Right atrium auricular region (tissue), 2 donors: ENCODE measurements around the gene FAF2. TPM values are rescaled to one million over a fixed set of nuclear protein-coding genes. Genes with fewer than 3 reads are reported as not detected.

ENCODE experiments used
- DNase-seq: peaks from one replicate; pipeline ENCODE4 v3.0.0-alpha.2; 2019; ENCODE audit warnings: low spot score
- H3K27ac ChIP-seq, 2 donors: fragments of 200-600 bp; sonication (generic); 1 replicate in 1 of 2; 2 replicates in 1 of 2; pipeline ENCODE4 v1.5.1; 2016 to 2019
- H3K27me3 ChIP-seq, 2 donors: fragments of 200-600 bp; sonication (generic); one replicate each; pipeline versions ENCODE4 v1.5.1 to v1.6.0; 2017 to 2019
- H3K36me3 ChIP-seq: fragments of 200-600 bp; sonication (generic); one replicate; pipeline ENCODE4 v1.5.1; 2016
- H3K4me1 ChIP-seq, 2 donors: fragments of 200-600 bp; sonication (generic); one replicate each; pipeline versions ENCODE4 v1.5.1 to v1.6.0; 2017 to 2019
- H3K4me3 ChIP-seq, 2 donors: fragments of 200-600 bp; sonication (generic); 1 replicate in 1 of 2; 2 replicates in 1 of 2; pipeline ENCODE4 v1.5.1; 2017 to 2019; ENCODE audit warnings: mild to moderate bottlenecking in 1 of 2, moderate library complexity in 1 of 2
- H3K9me3 ChIP-seq, 2 donors: fragments of 200-600 bp; sonication (generic); one replicate each; pipeline ENCODE4 v1.5.1; 2019
- total RNA-seq, 2 donors: library from RNA; depleted of rRNA; stranded (reverse); fragments of >200 nt; gene quantifications; one replicate each; pipeline ENCODE4 v1.1.0, GENCODE V29; 2016
- TF ChIP-seq, protein P1 (sequence below), 2 donors: fragments of 200-600 bp; sonication (generic); IDR thresholded peaks; one replicate each; pipeline ENCODE4 v1.5.1; 2019; ENCODE audit warnings: antibody characterized with exemption in 2 of 2

FAF2 gene
- total RNA-seq, 2 donors from 2014 or later: 14.4 to 19.5 TPM

DNA sequence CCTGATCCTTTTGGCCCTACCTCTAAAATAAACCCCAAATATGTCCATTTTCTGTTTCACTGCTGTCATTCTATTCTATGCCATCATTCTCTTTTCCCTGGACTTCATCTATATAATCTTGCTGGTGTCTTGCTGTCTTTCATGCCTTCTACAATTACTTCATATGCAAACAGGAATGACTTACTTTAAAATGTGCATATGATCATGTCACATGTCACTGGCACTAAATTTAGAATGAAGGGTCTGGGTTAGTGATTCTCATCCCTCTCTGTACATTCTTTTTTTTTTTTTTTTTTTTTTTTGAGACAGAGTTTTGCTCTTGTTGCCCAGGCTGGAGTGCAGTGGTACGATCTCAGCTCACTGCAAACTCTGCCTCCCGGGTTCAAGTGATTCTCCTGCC, 22.9 kb downstream of the FAF2 start:
- peaks cover 0 to 14% of the 10 kb centered on the region in 2 donors for H3K4me1 ChIP-seq
- H3K27ac ChIP-seq: no peak overlapping the region
- H3K27me3 ChIP-seq: no peaks in the 10 kb centered on the region
- no peak for DNase-seq
- TF ChIP-seq, protein P1, sequence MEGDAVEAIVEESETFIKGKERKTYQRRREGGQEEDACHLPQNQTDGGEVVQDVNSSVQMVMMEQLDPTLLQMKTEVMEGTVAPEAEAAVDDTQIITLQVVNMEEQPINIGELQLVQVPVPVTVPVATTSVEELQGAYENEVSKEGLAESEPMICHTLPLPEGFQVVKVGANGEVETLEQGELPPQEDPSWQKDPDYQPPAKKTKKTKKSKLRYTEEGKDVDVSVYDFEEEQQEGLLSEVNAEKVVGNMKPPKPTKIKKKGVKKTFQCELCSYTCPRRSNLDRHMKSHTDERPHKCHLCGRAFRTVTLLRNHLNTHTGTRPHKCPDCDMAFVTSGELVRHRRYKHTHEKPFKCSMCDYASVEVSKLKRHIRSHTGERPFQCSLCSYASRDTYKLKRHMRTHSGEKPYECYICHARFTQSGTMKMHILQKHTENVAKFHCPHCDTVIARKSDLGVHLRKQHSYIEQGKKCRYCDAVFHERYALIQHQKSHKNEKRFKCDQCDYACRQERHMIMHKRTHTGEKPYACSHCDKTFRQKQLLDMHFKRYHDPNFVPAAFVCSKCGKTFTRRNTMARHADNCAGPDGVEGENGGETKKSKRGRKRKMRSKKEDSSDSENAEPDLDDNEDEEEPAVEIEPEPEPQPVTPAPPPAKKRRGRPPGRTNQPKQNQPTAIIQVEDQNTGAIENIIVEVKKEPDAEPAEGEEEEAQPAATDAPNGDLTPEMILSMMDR (IDR thresholded peaks at IDR 0.05): no peak
- H3K9me3 ChIP-seq: peaks cover 0 to 6% of the 10 kb centered on the region in 2 donors
- H3K36me3 ChIP-seq: no peaks in the 10 kb centered on the region
- no peak overlapping the region for H3K4me3 ChIP-seq

DNA sequence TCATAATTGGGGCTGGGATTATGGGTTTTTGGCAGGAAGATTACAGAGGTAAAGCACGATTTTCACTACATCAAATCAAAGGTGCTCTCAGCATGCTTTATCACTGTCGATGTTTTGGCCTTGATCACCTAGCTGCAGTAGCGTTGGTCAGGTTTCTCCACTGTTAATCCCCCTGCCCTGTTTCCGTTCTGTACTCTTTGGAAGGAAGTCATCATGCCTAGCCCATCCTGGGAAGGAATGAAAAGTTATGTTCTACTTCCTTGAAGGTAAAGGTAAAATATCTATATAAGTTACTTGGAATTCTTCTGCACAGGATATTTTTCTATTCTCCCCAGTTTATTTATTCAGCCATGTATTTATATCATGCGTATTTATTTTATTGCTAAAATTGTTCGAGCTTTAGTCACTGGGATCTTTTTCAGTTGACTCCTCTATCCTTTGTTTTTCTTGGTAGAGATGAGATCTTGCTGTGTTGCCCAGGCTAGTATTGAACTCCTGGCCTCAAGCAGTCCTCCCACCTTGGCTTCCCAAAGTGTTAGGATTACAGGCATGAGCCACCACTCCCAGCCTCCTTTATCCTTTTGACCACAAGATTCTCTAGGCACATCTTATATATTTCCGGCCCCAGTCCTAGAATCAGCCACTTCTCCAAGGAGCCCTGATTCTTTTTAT, 25.3 kb downstream of the FAF2 start:
- Histone ChIP-seq H3K9me3 (peaks cover 0 to 6% of the 10 kb centered on the region in 2 donors), H3K36me3 (no peaks in the 10 kb centered on the region), H3K4me1 (no peaks in the 10 kb centered on the region), H3K27me3 (no peaks in the 10 kb centered on the region), H3K27ac (no peak overlapping the region), H3K4me3 (no peak overlapping the region)
- DNase-seq: no peak
- TF ChIP-seq, protein P1 (IDR thresholded peaks at IDR 0.05): no peak

DNA sequence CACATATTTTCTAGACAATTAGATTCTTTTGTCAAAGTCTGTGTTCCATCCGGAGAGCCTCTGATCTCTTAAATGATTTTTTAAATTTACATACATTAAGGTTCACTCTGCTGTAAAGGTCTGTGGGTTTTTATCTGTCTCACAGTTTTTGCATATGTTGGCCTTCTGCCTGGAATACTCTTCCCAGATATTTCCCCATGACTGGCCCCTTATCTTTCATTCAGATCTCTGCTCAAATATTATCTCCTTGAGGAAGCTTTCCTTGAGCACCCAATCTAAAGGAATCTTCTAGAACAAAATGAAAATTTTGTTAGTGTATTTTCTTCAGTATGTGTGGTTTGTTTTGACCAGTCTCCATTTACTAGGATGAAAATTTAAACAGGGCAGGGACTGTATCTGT, 26.3 kb downstream of the FAF2 start:
- TF ChIP-seq, protein P1 (IDR thresholded peaks at IDR 0.05): no peak
- no peaks in the 10 kb centered on the region for H3K36me3 ChIP-seq
- peaks cover 0 to 6% of the 10 kb centered on the region in 2 donors for H3K9me3 ChIP-seq
- H3K4me1 ChIP-seq: no peaks in the 10 kb centered on the region
- no peak overlapping the region for H3K27ac ChIP-seq
- DNase-seq: no peak
- no peaks in the 10 kb centered on the region for H3K27me3 ChIP-seq
- H3K4me3 ChIP-seq: no peak overlapping the region

DNA sequence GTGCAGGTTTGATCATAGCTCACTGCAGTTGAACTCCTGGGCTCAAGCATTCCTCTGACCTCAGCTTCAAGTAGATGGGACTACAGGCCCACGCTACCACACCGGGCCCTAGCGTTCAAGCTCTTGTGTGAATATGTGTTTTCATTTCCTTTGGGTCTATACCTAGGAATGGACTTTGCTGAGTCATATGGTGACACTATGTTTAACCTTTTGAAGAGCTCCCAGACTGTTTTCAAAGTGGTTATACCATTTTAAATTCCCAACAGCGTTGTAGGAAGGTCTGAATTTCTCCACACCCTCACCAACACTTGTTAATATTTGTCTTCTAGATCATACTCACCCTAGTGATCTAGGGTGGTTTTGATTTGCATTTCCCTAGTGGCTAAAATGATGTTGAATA, 33.5 kb downstream of the FAF2 start:
- Histone ChIP-seq H3K9me3 (no peaks in the 10 kb centered on the region), H3K4me3 (no peak overlapping the region), H3K36me3 (peaks cover 14% of the 10 kb centered on the region), H3K27me3 (no peaks in the 10 kb centered on the region), H3K4me1 (no peaks in the 10 kb centered on the region), H3K27ac (no peak overlapping the region)
- TF ChIP-seq, protein P1 (IDR thresholded peaks at IDR 0.05): no peak
- DNase-seq: no peak

DNA sequence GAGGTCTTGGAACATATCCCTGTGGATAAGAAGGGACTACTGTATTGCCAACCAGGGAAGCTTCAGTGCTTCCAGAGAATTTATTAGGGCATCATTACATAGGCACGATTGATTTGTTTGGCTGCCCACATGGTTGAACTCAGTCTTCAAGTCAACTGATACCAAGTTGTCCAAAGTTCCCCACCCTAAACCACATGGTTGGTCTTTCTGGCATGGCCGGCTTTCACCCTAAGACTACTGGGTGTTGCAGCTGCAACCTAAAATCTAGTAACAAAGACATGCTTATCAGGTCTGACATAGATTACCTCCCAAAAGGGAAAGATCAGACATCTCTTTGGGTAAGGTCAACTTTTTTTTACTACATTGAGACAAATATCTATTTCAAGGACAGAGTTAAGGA, 37.0 kb downstream of the FAF2 start:
- H3K4me3 ChIP-seq: no peak overlapping the region
- no peak for DNase-seq
- H3K36me3 ChIP-seq: peaks cover 37% of the 10 kb centered on the region
- H3K27ac ChIP-seq: no peak overlapping the region
- TF ChIP-seq, protein P1 (IDR thresholded peaks at IDR 0.05): no peak
- H3K9me3 ChIP-seq: no peaks in the 10 kb centered on the region
- H3K27me3 ChIP-seq: no peaks in the 10 kb centered on the region
- no peaks in the 10 kb centered on the region for H3K4me1 ChIP-seq
